ENCODE measurements around the gene CLRN1.

DNA sequence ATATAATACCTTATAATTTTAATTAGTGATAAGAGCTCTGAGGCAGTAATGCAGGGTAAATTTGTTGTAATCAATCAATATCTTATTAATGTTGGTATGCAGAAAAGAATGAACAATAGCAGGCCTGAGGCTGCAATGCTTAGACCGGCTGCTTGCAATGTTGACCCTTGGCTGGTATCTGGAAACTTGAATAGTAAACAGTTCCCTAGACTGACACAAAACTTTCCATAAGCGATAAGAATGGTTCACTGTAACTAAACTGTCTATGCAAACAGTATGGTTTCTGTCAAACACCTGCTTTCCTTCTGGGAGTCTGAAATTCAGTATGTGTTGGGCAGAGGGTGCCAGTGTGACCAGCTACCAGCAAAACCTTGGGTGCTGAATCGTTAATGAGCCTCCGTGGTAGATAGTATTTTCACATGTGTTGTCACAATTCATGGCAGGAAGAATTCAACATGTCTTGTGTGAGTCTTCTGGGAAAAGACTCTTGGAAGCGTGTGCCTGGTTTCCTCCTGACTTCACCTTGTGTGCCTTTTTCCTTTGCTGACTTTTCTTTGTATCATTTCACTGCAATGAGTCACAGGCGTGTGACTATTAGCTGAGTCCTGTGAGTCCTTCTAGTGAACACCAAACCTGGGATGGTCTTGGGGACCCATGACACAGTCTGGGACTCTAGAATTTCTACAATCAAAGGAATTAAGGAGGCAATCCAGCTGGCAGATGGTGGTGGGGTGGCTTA, 30.7 kb upstream of the CLRN1 start:
- TF ChIP-seq POLR2AphosphoS5 (IDR thresholded peaks at IDR 0.05; ENCODE audit: low read depth, low read length): no peak
- TF ChIP-seq POLR2A (IDR thresholded peaks at IDR 0.05; ENCODE audit: low read depth, low read length): no peak

All from GM12892 (cell line).